OCI-LY1 (cell line): ENCODE data around the gene WBP1L.
"Not testable (repeated sequence)": the region's sequence is repeated elsewhere in the genome, so short reads cannot be mapped to it uniquely, and the experiment has no call there.

ENCODE experiments used
- H2AFZ ChIP-seq: fragments of 200-600 bp; sonication (generic), shearing (Covaris generic); 2 replicates; pipeline ENCODE4 v1.6.0; 2014; ENCODE audit warnings: antibody characterized with exemption, mild to moderate bottlenecking, low read length
- H3F3A ChIP-seq: fragments of 200-600 bp; sonication (generic), shearing (Covaris generic); 2 replicates; pipeline ENCODE4 v1.6.0; 2014; ENCODE audit warnings: mild to moderate bottlenecking, antibody characterized with exemption, low read length, moderate library complexity; ENCODE audit not compliant: insufficient read depth
- H3K27ac ChIP-seq: fragments of 200-600 bp; sonication (generic); 2 replicates; pipeline ENCODE4 v1.5.1; 2014; ENCODE audit warnings: low read length, mixed run types, mild to moderate bottlenecking, low read depth; ENCODE audit not compliant: poor library complexity, severe bottlenecking
- H3K27me3 ChIP-seq: fragments of 200-600 bp; sonication (generic); 2 replicates; pipeline ENCODE4 v1.6.0; 2014; ENCODE audit warnings: antibody characterized with exemption, mild to moderate bottlenecking, low read length, moderate library complexity; ENCODE audit not compliant: insufficient read depth
- H3K36me3 ChIP-seq: fragments of 200-600 bp; sonication (generic); 2 replicates; pipeline ENCODE4 v1.6.1; 2014; ENCODE audit warnings: mild to moderate bottlenecking, antibody characterized with exemption, low read length, moderate library complexity, mixed read lengths; ENCODE audit not compliant: insufficient read depth
- H3K4me1 ChIP-seq: fragments of 200-600 bp; sonication (generic); 2 replicates; pipeline ENCODE4 v1.5.1; 2014; ENCODE audit warnings: mild to moderate bottlenecking, low read length, moderate library complexity; ENCODE audit not compliant: insufficient read depth, severe bottlenecking
- H3K4me2 ChIP-seq: fragments of 200-600 bp; sonication (generic), shearing (Covaris generic); 2 replicates; pipeline ENCODE4 v1.6.1; 2014; ENCODE audit warnings: low read length
- H3K4me3 ChIP-seq: fragments of 200-600 bp; sonication (generic); 2 replicates; pipeline ENCODE4 v1.5.1; 2014; ENCODE audit warnings: low read length, low read depth, mild to moderate bottlenecking, mixed read lengths; ENCODE audit not compliant: poor library complexity, severe bottlenecking
- H3K79me2 ChIP-seq: fragments of 200-600 bp; shearing (Covaris generic); 2 replicates; pipeline ENCODE4 v1.6.1; 2016; ENCODE audit warnings: mixed run types, low read length, mixed read lengths; ENCODE audit not compliant: insufficient read depth
- H3K9ac ChIP-seq: fragments of 200-600 bp; sonication (generic), shearing (Covaris generic); 2 replicates; pipeline ENCODE4 v1.6.1; 2014; ENCODE audit warnings: mild to moderate bottlenecking, low read length, mixed read lengths
- H3K9me2 ChIP-seq: fragments of 200-600 bp; sonication (generic), shearing (Covaris generic); 2 replicates; pipeline ENCODE4 v1.6.1; 2014; ENCODE audit warnings: low read depth, mild to moderate bottlenecking, low read length, mixed read lengths
- H3K9me3 ChIP-seq: fragments of 200-600 bp; shearing (Covaris generic); 2 replicates; pipeline ENCODE4 v1.6.1; 2014; ENCODE audit warnings: low read length, mixed read lengths
- H4K20me1 ChIP-seq: fragments of 200-600 bp; sonication (generic), shearing (Covaris generic); 2 replicates; pipeline ENCODE4 v1.6.0; 2016; ENCODE audit warnings: mild to moderate bottlenecking, low read length; ENCODE audit not compliant: insufficient read depth
- EZH2 ChIP-seq: fragments of 200-600 bp; sonication (generic), shearing (Covaris generic); IDR thresholded peaks from 2 replicates; pipeline ENCODE4 v1.8.0; 2017; ENCODE audit warnings: borderline replicate concordance, mixed run types, mild to moderate bottlenecking, antibody characterized with exemption, low read length, moderate library complexity, mixed read lengths
- TF ChIP-seq, protein P1 (sequence below): fragments of 200-600 bp; sonication (generic), shearing (Covaris generic); IDR thresholded peaks from 2 replicates; pipeline ENCODE4 v1.5.1; 2017; ENCODE audit warnings: mild to moderate bottlenecking, antibody characterized with exemption, low read length, moderate library complexity, mixed read lengths

The WBP1L gene

GRCh38 chr10:102740229-102740628 lies 3.5 kb upstream of the WBP1L start:
- Histone ChIP-seq H3K4me3 (no peak overlapping the region), H3K9ac (no peak overlapping the region), H3F3A (no peaks in the 10 kb centered on the region), H3K27me3 (no peaks in the 10 kb centered on the region), H3K9me3 (no peaks in the 10 kb centered on the region), H3K4me2 (no peak overlapping the region), H3K36me3 (no peaks in the 10 kb centered on the region; the same call in 1 of the 2 replicates), H3K9me2 (no peaks in the 10 kb centered on the region), H3K4me1 (peaks cover 11% of the 10 kb centered on the region), H2AFZ (no peak overlapping the region), H3K79me2 (peaks cover 11% of the 10 kb centered on the region), H4K20me1 (no peaks in the 10 kb centered on the region), H3K27ac (no peak overlapping the region)
- TF ChIP-seq, protein P1, sequence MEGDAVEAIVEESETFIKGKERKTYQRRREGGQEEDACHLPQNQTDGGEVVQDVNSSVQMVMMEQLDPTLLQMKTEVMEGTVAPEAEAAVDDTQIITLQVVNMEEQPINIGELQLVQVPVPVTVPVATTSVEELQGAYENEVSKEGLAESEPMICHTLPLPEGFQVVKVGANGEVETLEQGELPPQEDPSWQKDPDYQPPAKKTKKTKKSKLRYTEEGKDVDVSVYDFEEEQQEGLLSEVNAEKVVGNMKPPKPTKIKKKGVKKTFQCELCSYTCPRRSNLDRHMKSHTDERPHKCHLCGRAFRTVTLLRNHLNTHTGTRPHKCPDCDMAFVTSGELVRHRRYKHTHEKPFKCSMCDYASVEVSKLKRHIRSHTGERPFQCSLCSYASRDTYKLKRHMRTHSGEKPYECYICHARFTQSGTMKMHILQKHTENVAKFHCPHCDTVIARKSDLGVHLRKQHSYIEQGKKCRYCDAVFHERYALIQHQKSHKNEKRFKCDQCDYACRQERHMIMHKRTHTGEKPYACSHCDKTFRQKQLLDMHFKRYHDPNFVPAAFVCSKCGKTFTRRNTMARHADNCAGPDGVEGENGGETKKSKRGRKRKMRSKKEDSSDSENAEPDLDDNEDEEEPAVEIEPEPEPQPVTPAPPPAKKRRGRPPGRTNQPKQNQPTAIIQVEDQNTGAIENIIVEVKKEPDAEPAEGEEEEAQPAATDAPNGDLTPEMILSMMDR: no peak
- no peak for TF ChIP-seq EZH2

DNA sequence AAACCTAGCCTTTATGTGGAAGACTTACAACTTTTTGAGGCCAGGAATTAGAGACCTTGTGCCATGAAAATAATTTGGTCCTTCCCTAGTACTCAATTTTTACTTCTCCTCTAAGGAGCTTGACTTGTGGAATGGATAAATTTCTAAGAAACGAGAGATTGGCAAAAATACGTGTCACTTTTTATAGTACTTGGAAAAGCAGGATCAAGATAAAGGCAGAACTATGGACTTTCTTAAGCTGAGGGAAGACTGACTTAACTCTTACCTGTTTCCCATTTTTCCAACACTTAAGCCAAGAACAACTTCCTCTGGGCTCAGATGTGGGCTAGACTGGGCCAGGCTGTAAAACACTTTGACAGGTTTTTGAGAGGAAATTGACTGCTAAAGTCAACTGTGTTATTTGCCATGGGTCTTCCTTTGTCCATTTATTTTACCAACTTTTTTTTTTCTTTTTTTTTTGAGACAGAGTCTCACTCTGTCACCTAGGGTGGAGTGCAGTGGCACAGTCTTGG lies 2.0 kb upstream of the WBP1L start:
- H3K79me2 ChIP-seq: peaks cover 24% of the 10 kb centered on the region
- H3K4me2 ChIP-seq: no peak overlapping the region
- TF ChIP-seq, protein P1: no peak
- TF ChIP-seq EZH2: no peak

DNA sequence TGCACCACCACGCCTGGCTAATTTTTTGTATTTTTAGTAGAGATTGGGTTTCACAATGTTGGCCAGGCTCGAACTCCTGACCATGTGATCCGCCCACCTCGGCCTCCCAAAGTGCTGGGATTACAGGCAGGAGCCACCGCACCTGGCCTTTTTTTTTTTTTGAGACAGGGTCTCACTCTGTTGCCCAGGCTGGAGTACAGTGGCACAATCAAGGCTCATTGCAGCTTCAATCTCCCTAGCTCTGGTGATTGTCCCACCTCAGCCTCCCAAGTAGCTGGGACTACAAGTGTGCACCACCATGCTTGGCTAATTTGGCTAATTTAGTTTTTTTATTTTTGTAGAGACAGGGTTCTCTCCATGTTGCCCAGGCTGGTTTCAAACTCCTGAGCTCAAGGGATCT lies 1.4 kb upstream of the WBP1L start:
- H3K9ac ChIP-seq, H3K4me3 ChIP-seq, H4K20me1 ChIP-seq, H3K9me3 ChIP-seq, H3K36me3 ChIP-seq, H3F3A ChIP-seq, H3K27ac ChIP-seq, H3K9me2 ChIP-seq, H3K27me3 ChIP-seq, H3K4me2 ChIP-seq, H2AFZ ChIP-seq: not testable (repeated sequence)
- Histone ChIP-seq H3K79me2 (peaks cover 24% of the 10 kb centered on the region), H3K4me1 (peaks cover 25% of the 10 kb centered on the region)

More for the DNA sequence above, 2.0 kb upstream of the WBP1L start:
- Histone ChIP-seq H3K36me3 (no peaks in the 10 kb centered on the region; the same call in 1 of the 2 replicates), H3K27ac (no peak overlapping the region), H3K4me3 (no peak overlapping the region), H3K4me1 (peaks cover 25% of the 10 kb centered on the region), H3F3A (no peaks in the 10 kb centered on the region), H4K20me1 (no peaks in the 10 kb centered on the region), H3K9ac (no peak overlapping the region), H3K9me3 (no peaks in the 10 kb centered on the region), H3K9me2 (no peaks in the 10 kb centered on the region), H3K27me3 (no peaks in the 10 kb centered on the region), H2AFZ (no peak overlapping the region)

- H3K79me2 ChIP-seq: peaks cover 24% of the 10 kb centered on the region
- no peak overlapping the region for H3K27ac ChIP-seq
- H4K20me1 ChIP-seq: no peaks in the 10 kb centered on the region
- no peaks in the 10 kb centered on the region for H3K9me2 ChIP-seq
- peak overlapping the region; percentile 91; the same call in 1 of the 2 replicates for H2AFZ ChIP-seq
- H3K9me3 ChIP-seq: no peaks in the 10 kb centered on the region
- no peaks in the 10 kb centered on the region; the same call in 1 of the 2 replicates for H3K36me3 ChIP-seq
- TF ChIP-seq EZH2: no peak
- TF ChIP-seq, protein P1: no peak
- H3K9ac ChIP-seq: no peak overlapping the region
- H3K4me2 ChIP-seq: peak overlapping the region; percentile 52; the same call in 1 of the 2 replicates
- peak overlapping the region; percentile 39 for H3K4me3 ChIP-seq
- H3K27me3 ChIP-seq: no peaks in the 10 kb centered on the region
- peaks cover 25% of the 10 kb centered on the region for H3K4me1 ChIP-seq
- H3F3A ChIP-seq: no peaks in the 10 kb centered on the region
These were observed 615 bp upstream of the WBP1L start for GRCh38 chr10:102743078-102743587.
